ENCODE results near the gene RBM15B. TPM values are rescaled to one million over a fixed set of nuclear protein-coding genes. Genes with fewer than 3 reads are reported as not detected.

RBM15B gene
- total RNA-seq, 1 experiment from 2014 or later = 30.9 TPM

- in situ Hi-C loops (cut with HindIII; ENCODE audit: low pct_unique_long_range_greater_than_20kb, low sequenced_read_pairs) = no loop called here
- Histone ChIP-seq H3K27ac (ENCODE audit: low read length) (no peak overlapping the region), H3K27me3 (ENCODE audit: control insufficient read depth, insufficient read depth, low read length) (no peaks in the 10 kb centered on the region), H3K4me1 (ENCODE audit: control insufficient read depth, insufficient read depth, low read length) (no peaks in the 10 kb centered on the region), H3K9me3 (ENCODE audit: control insufficient read depth, insufficient read depth, low read depth, low read length) (no peaks in the 10 kb centered on the region), H3K36me3 (ENCODE audit: control insufficient read depth, insufficient read depth, low read length) (no peaks in the 10 kb centered on the region; the same call in 1 of the 2 replicates), H3K4me3 (ENCODE audit: low read depth in 2 of 2, low read length in 2 of 2) (no peak overlapping the region)
- ChIA-PET POLR2A (no interaction called here), CTCF (no interaction called here)
- intact Hi-C loops (cut with micrococcal nuclease; ENCODE audit: unreplicated experiment) = no loop called here
- TF ChIP-seq POLR2AphosphoS5 (IDR thresholded peaks at IDR 0.05; ENCODE audit: low read depth, low read length) = no peak
- no peak for TF ChIP-seq REST (IDR thresholded peaks at IDR 0.05; ENCODE audit: insufficient read depth in 1 of 2, low read depth in 2 of 2, low read length in 1 of 2)
- no peak for TF ChIP-seq CTCF (IDR thresholded peaks at IDR 0.05)
- TF ChIP-seq SIN3A (IDR thresholded peaks at IDR 0.05; ENCODE audit: borderline replicate concordance, insufficient read depth, low read depth, low read length) = no peak
- TF ChIP-seq TCF7L2 (IDR thresholded peaks at IDR 0.05; ENCODE audit: low read depth, low read length) = no peak
- BruUV-seq (replicated peaks) = no TSS peak
- no peak for DNase-seq (ENCODE audit: low read depth, low spot score)
- no peak for ATAC-seq
These were observed 12.6 kb downstream of the RBM15B start for GRCh38 chr3:51403675-51404074.

GRCh38 chr3:51408021-51408420 is 16.9 kb downstream of the RBM15B start:
- CTCF ChIA-PET = no interaction called here
- in situ Hi-C loops (cut with HindIII; ENCODE audit: low pct_unique_long_range_greater_than_20kb, low sequenced_read_pairs) = no loop called here
- TF ChIP-seq CTCF (IDR thresholded peaks at IDR 0.05) = no peak
- no peak for TF ChIP-seq SIN3A (IDR thresholded peaks at IDR 0.05; ENCODE audit: borderline replicate concordance, insufficient read depth, low read depth, low read length)
- no peak overlapping the region for H3K27ac ChIP-seq (ENCODE audit: low read length)
- DNase-seq (ENCODE audit: low read depth, low spot score) (no peak), ATAC-seq (no peak)
- no peaks in the 10 kb centered on the region for H3K27me3 ChIP-seq (ENCODE audit: control insufficient read depth, insufficient read depth, low read length)
- POLR2A ChIA-PET = no interaction called here
- H3K4me1 ChIP-seq (ENCODE audit: control insufficient read depth, insufficient read depth, low read length) = no peaks in the 10 kb centered on the region
- BruUV-seq (replicated peaks) = no TSS peak
- no peak overlapping the region for H3K4me3 ChIP-seq (ENCODE audit: low read depth in 2 of 2, low read length in 2 of 2)
- H3K9me3 ChIP-seq (ENCODE audit: control insufficient read depth, insufficient read depth, low read depth, low read length) = no peaks in the 10 kb centered on the region
- intact Hi-C loops (cut with micrococcal nuclease; ENCODE audit: unreplicated experiment) = no loop called here
- peaks cover 12% of the 10 kb centered on the region for H3K36me3 ChIP-seq (ENCODE audit: control insufficient read depth, insufficient read depth, low read length)

GRCh38 chr3:51408813-51409212 is 17.7 kb downstream of the RBM15B start:
- DNase-seq (ENCODE audit: low read depth, low spot score) = no peak
- in situ Hi-C loops (cut with HindIII; ENCODE audit: low pct_unique_long_range_greater_than_20kb, low sequenced_read_pairs) = no loop called here
- intact Hi-C loops (cut with micrococcal nuclease; ENCODE audit: unreplicated experiment) = no loop called here
- BruUV-seq (replicated peaks) = no TSS peak
- no peaks in the 10 kb centered on the region for H3K9me3 ChIP-seq (ENCODE audit: control insufficient read depth, insufficient read depth, low read depth, low read length)
- H3K27ac ChIP-seq (ENCODE audit: low read length) = no peak overlapping the region
- no peak for ATAC-seq
- CTCF ChIA-PET = no interaction called here
- no peaks in the 10 kb centered on the region for H3K4me1 ChIP-seq (ENCODE audit: control insufficient read depth, insufficient read depth, low read length)
- H3K4me3 ChIP-seq (ENCODE audit: low read depth in 2 of 2, low read length in 2 of 2) = no peak overlapping the region
- TF ChIP-seq CTCF (IDR thresholded peaks at IDR 0.05) (no peak), POLR2AphosphoS5 (IDR thresholded peaks at IDR 0.05; ENCODE audit: low read depth, low read length) (no peak), TCF7L2 (IDR thresholded peaks at IDR 0.05; ENCODE audit: low read depth, low read length) (no peak), SIN3A (IDR thresholded peaks at IDR 0.05; ENCODE audit: borderline replicate concordance, insufficient read depth, low read depth, low read length) (no peak), REST (IDR thresholded peaks at IDR 0.05; ENCODE audit: insufficient read depth in 1 of 2, low read depth in 2 of 2, low read length in 1 of 2) (no peak)
- POLR2A ChIA-PET = no interaction called here
- H3K27me3 ChIP-seq (ENCODE audit: control insufficient read depth, insufficient read depth, low read length) = no peaks in the 10 kb centered on the region
- peaks cover 12% of the 10 kb centered on the region for H3K36me3 ChIP-seq (ENCODE audit: control insufficient read depth, insufficient read depth, low read length)

Measured in Panc1 (cell line).